RWPE1 (cell line): Measurements from ENCODE around the gene SHISA7.
"Not testable (repeated sequence)": the region's sequence is repeated elsewhere in the genome, so short reads cannot be mapped to it uniquely, and the experiment has no call there.

ENCODE experiments used
- CTCF ChIA-PET: fragments of 350-600 bp; sonication (Branson Sonifier 250); formaldehyde crosslinking; extraction: SDS; loops from one replicate; lab custom pipeline; 2021; lab: Yijun Ruan, JAX
- POLR2A ChIA-PET: fragments of 400-600 bp; formaldehyde crosslinking; extraction: SDS; loops from one replicate; lab custom pipeline; 2020; ENCODE audit warnings: antibody characterized with exemption; ENCODE audit not compliant: low non-redundant PET; lab: Yijun Ruan, JAX
- DNase-seq: peaks from one replicate; pipeline ENCODE4 v3.0.0; 2012; ENCODE audit warnings: low spot score
- H3K27ac ChIP-seq: fragments of 450-650 bp; 2 replicates; pipeline ENCODE4 v1.5.1; 2017
- TF ChIP-seq, protein P1 (sequence below): fragments of 450-650 bp; conservative IDR thresholded peaks from 2 replicates; pipeline ENCODE4 v1.5.1; 2017; ENCODE audit warnings: low read depth, mild to moderate bottlenecking

Gene SHISA7

DNA sequence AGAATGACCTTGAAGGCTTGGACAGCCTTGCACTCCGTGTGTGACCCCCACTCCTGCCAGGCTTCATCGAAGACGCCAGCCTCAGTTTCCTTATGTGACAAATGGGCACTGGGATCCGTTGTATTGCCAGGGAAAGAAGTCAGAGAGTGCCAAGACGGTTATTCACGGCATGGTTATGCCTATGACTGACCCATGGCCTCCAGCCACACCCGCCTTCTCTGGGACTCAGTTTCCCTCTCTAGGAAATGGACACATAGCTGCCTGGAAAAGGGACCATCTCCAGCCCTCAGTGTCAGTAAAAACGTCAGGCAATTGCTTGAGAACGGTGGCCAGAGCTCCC lies 34.6 kb downstream of the SHISA7 start:
- no peak for DNase-seq
- CTCF ChIA-PET, result interaction anchor here (0.7 to 1.0 kb wide), 2 partner anchors 13 to 29 kb away, joined by 3 to 6 read pairs; no protein-coding TSS in a partner anchor
- TF ChIP-seq, protein P1, sequence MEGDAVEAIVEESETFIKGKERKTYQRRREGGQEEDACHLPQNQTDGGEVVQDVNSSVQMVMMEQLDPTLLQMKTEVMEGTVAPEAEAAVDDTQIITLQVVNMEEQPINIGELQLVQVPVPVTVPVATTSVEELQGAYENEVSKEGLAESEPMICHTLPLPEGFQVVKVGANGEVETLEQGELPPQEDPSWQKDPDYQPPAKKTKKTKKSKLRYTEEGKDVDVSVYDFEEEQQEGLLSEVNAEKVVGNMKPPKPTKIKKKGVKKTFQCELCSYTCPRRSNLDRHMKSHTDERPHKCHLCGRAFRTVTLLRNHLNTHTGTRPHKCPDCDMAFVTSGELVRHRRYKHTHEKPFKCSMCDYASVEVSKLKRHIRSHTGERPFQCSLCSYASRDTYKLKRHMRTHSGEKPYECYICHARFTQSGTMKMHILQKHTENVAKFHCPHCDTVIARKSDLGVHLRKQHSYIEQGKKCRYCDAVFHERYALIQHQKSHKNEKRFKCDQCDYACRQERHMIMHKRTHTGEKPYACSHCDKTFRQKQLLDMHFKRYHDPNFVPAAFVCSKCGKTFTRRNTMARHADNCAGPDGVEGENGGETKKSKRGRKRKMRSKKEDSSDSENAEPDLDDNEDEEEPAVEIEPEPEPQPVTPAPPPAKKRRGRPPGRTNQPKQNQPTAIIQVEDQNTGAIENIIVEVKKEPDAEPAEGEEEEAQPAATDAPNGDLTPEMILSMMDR, result no peak
- H3K27ac ChIP-seq, result peak overlapping the region; percentile 97
- POLR2A ChIA-PET, result no interaction called here

DNA sequence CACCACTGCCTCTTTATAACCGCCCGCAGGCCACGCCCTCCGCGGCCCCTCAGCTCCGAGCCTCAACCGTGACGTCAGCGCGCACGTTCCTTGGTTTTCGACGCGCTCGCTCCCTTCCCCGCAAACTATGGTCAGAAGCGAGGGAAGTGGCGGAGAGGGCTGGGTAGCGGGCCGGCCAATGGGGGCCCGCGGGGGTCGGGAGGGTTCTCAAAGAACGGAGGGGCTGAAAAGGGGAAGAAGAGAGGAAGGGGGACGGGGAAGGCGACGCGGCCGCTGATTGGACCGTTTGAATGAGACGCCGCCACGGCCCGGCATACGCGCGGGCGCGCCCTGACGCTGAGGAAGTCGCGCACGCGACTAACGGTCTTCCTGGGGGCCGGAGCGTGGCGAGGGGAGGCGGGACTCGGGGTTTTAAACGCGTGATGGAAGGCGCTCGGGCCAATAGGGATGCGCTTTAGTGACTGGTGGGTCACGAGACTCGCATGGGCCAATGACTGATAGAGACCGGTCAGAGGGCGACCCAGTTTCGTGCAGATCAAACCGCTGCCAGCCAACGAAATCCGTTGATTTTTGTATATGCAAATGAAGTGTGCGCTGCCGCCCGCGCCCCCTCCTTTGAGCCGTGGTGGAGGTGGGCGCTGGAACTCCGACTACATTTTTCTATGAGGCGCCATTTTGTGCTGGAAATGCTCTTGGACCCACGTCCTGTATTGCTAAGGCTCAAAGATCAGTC lies 35.1 kb downstream of the SHISA7 start:
- CTCF ChIA-PET, result interaction anchor here (0.7 to 1.0 kb wide), 2 partner anchors 14 to 29 kb away, joined by 3 to 6 read pairs; no protein-coding TSS in a partner anchor
- POLR2A ChIA-PET, result interaction anchor here (0.6 to 1.5 kb wide), 3 partner anchors 20 to 29 kb away, joined by 3 to 6 read pairs (median 4); partner anchors contain the start of gene TMEM238
- H3K27ac ChIP-seq, result peak overlapping the region; percentile 97
- DNase-seq, result peak; percentile 100
- TF ChIP-seq, protein P1, result no peak

DNA sequence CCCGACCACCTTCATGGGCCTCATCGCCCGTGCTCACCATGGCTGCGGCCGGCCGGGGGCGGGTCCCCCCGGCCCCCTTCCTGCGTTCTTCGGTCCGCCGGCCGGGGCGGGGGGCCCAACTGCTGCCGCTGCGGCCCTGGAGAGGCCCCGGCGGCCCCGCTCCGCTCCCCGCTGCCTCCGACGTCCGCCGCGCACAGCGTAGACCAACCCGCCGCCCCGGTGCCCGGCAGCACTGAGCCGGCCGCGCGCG lies 35.6 kb downstream of the SHISA7 start, which contains the start of gene UBE2S:
UBE2S (minus strand) TSS at position 239 of the 250 bp plus-strand sequence; CDS start at position 40, 199 bp downstream.
- POLR2A ChIA-PET, result interaction anchor here (0.6 to 1.5 kb wide), 4 partner anchors 20 to 71 kb away, joined by 3 to 6 read pairs (median 4); partner anchors contain the start of gene TMEM238

DNA sequence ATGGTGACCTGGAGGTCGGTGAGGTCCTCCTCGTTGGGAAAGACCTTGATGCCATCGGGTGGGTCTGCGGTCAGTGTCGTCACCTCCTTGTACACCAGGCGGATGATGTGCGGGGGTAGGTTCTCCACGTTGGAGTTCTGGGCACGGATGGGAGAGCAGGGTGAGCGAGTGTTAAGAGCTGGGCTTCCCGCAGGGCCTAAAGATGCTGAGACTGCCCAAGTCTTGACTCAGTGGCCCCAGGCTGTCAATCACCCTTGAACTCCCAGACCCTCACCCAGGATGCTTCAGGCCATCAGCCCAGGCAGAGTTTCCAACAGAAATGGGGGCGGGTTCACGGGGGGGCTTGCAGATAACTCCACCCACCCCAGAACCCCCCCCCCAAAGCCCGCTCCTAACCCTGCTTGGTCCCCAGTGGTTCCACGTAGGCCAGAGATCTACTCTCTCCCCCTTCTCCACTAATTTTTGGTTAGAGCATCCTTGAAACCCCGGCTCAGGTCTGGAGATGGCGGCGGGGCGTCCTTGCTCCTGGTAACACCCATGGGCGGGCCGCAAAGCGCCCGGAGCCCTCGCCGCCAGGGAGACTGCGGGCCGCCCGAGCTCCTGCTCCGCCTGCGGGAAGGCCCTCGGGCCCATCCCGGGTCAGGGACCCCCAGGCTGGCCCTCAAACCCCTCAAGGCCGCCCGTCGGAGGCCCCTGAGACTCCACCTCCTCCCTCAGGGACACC lies 36.1 kb downstream of the SHISA7 start:
- H3K27ac ChIP-seq, result peak overlapping the region; percentile 97
- DNase-seq, result peak; percentile 34
- TF ChIP-seq, protein P1, result no peak
- ChIA-PET CTCF (interaction anchor here (0.7 kb wide), 1 partner anchor 319 kb away, joined by 3 read pairs; no protein-coding TSS in a partner anchor), POLR2A (interaction anchor here (0.6 to 1.5 kb wide), 5 partner anchors 19 to 218 kb away, joined by 3 to 6 read pairs (median 3); partner anchors contain the start of gene TMEM238)

More for the DNA sequence above, 35.6 kb downstream of the SHISA7 start, which contains the start of gene UBE2S:
- DNase-seq, CTCF ChIA-PET: not testable (repeated sequence)
- H3K27ac ChIP-seq, result peak within 1 kb of the TSS; percentile 97

DNA sequence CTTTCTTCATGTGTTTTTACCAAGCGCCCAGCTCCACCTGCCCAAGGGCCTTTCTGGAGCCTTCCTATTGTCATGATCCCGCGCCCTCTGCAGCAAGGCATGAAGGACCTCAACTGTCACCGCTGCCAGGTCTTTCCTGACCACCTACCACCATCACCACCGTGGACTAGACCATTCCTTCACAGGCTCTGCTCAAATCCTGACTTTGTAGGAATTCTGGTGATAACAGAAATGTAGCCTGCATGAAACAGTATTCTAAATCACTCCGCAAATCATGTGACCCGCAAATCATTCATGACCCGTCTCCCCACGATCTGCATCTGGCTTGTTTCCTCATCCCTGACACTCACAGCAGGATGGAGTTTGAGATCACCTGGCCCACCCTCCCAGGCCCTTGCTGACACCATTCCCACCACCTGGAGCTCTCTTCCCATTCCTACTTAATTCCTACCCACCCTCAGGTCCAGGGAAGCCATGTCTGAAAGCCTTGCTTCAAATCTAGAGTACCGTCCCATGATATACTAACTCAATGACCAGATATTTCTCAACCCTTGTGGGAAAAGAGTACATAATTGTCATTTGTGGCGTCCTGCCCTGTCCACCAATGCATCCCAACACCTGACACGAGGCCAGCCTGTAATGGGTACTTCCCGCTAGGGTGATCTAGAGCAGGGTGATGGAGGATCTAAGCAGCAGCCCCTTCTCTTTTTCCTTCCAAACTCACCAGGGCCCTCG lies 36.8 kb downstream of the SHISA7 start:
- TF ChIP-seq, protein P1, result no peak
- ChIA-PET CTCF (interaction anchor here (0.7 kb wide), 1 partner anchor 318 kb away, joined by 3 read pairs; no protein-coding TSS in a partner anchor), POLR2A (interaction anchor here (0.6 to 1.5 kb wide), 2 partner anchors 18 to 193 kb away, joined by 4 to 6 read pairs; partner anchors contain the start of gene FIZ1)
- DNase-seq, result no peak
- H3K27ac ChIP-seq, result peak overlapping the region; percentile 97

DNA sequence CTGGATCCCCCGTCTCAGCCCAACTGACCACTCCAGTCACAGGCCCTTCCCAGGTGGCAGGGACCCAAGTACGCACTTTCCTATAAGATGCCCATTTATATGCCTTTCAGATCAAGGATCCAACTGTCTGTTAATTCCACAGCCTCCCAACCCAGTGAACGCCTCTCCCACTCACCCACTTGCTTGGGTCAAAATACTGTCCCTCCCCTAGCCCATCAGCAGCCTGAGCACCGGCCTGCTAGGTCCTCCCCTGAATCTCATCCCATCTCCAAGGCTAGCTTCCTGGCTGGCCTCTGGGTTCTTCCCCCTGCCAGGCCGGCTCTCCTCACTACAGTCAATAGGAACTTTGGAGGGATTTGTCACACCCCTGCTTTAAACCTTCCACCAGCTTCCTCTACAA lies 37.5 kb downstream of the SHISA7 start:
- TF ChIP-seq, protein P1, result no peak
- ChIA-PET CTCF (no interaction called here), POLR2A (interaction anchor here (0.6 kb wide), 1 partner anchor 194 kb away, joined by 4 read pairs; the partner anchor contains the start of gene FIZ1)
- H3K27ac ChIP-seq, result peak overlapping the region; percentile 97
- no peak for DNase-seq
